Kidney epithelial cell (primary cell): ENCODE results near the gene PLXND1. TPM values are rescaled to one million over a fixed set of nuclear protein-coding genes. Genes with fewer than 3 reads are reported as not detected.

Experiments
- DNase-seq: peaks from one replicate; pipeline ENCODE4 v3.0.0-alpha.2; 2010; ENCODE audit warnings: low read depth
- H3K27me3 ChIP-seq: 2 replicates; pipeline ENCODE4 v1.6.0; 2011; ENCODE audit warnings: low read length; ENCODE audit not compliant: control insufficient read depth, insufficient read depth
- H3K36me3 ChIP-seq: 2 replicates; pipeline ENCODE4 v1.5.1; 2011; ENCODE audit warnings: low read length; ENCODE audit not compliant: control insufficient read depth, insufficient read depth
- H3K4me3 ChIP-seq: 2 replicates; pipeline ENCODE4 v1.5.1; 2011; ENCODE audit warnings: low read depth, mild to moderate bottlenecking, control low read depth, low read length
- CTCF ChIP-seq: IDR thresholded peaks from 2 replicates; pipeline ENCODE4 v1.5.1; 2011; ENCODE audit warnings: mild to moderate bottlenecking, moderate library complexity, low read length, control low read depth, inconsistent platforms; ENCODE audit not compliant: insufficient read depth, poor library complexity, severe bottlenecking
- total RNA-seq: library from RNA; depleted of rRNA; stranded (reverse); fragments of >200 nt; gene quantifications from 2 replicates; pipeline ENCODE4 v1.2.3, GENCODE V29; 2015

PLXND1 gene
- total RNA-seq, 1 donor from 2014 or later, result 103 TPM

- no peaks in the 10 kb centered on the region for H3K27me3 ChIP-seq
- DNase-seq, result no peak
- TF ChIP-seq CTCF, result no peak
- no peaks in the 10 kb centered on the region for H3K36me3 ChIP-seq
- no peak overlapping the region for H3K4me3 ChIP-seq
Observed at GRCh38 chr3:129636082-129636481, 29.6 kb upstream of the PLXND1 start.

- no peak for TF ChIP-seq CTCF
- DNase-seq, result no peak
- no peak overlapping the region for H3K4me3 ChIP-seq
- H3K36me3 ChIP-seq, result no peaks in the 10 kb centered on the region
- no peaks in the 10 kb centered on the region for H3K27me3 ChIP-seq
Observed at GRCh38 chr3:129635656-129636055, 29.2 kb upstream of the PLXND1 start.

- Histone ChIP-seq H3K36me3 (no peaks in the 10 kb centered on the region), H3K4me3 (no peak overlapping the region), H3K27me3 (no peaks in the 10 kb centered on the region)
- DNase-seq, result no peak
- no peak for TF ChIP-seq CTCF
Observed at GRCh38 chr3:129633751-129634481, 27.4 kb upstream of the PLXND1 start.

GRCh38 chr3:129632977-129633376 lies 26.5 kb upstream of the PLXND1 start:
- Histone ChIP-seq H3K4me3 (no peak overlapping the region), H3K36me3 (no peaks in the 10 kb centered on the region), H3K27me3 (no peaks in the 10 kb centered on the region)
- no peak for DNase-seq
- no peak for TF ChIP-seq CTCF

- no peak for TF ChIP-seq CTCF
- no peak for DNase-seq
- no peaks in the 10 kb centered on the region for H3K27me3 ChIP-seq
- no peak overlapping the region for H3K4me3 ChIP-seq
- no peaks in the 10 kb centered on the region for H3K36me3 ChIP-seq
Observed at GRCh38 chr3:129632556-129632955, 26.1 kb upstream of the PLXND1 start.

- Histone ChIP-seq H3K27me3 (no peaks in the 10 kb centered on the region), H3K4me3 (no peak overlapping the region), H3K36me3 (no peaks in the 10 kb centered on the region)
- DNase-seq, result no peak
- no peak for TF ChIP-seq CTCF
Observed at GRCh38 chr3:129632056-129632455, 25.6 kb upstream of the PLXND1 start.
